SK-N-SH treated with all-trans-retinoic acid at 6 μM for 48 hours (cell line): ENCODE measurements around the gene LTBP4.

Experiments
- ATAC-seq: fragments of 200-7000 bp; cut with Tn5 transposase; 3 replicates; pipeline ENCODE4 v1.9.1; 2020; ENCODE audit warnings: mild to moderate bottlenecking, moderate library complexity
- ARNTL ChIP-seq: fragments of 450-650 bp; formaldehyde crosslinking; IDR thresholded peaks from 2 replicates; pipeline ENCODE4 v1.5.0; 2020; ENCODE audit warnings: low read depth, mild to moderate bottlenecking, moderate library complexity, borderline replicate concordance
- BACH2 ChIP-seq: fragments of 250-450 bp; sonication (Bioruptor Pico); IDR thresholded peaks from 2 replicates; pipeline ENCODE4 v1.9.0; 2021; ENCODE audit warnings: mild to moderate bottlenecking, borderline replicate concordance
- CSDC2 ChIP-seq: fragments of 250-450 bp; sonication (Bioruptor Pico); IDR thresholded peaks from 2 replicates; pipeline ENCODE4 v1.5.0; 2020; ENCODE audit warnings: mild to moderate bottlenecking, moderate library complexity
- ESRRG ChIP-seq: fragments of 250-450 bp; sonication (Bioruptor Pico); IDR thresholded peaks from 2 replicates; pipeline ENCODE4 v1.6.1; 2021; ENCODE audit warnings: mild to moderate bottlenecking
- GLIS3 ChIP-seq: fragments of 250-450 bp; sonication (Bioruptor Pico); IDR thresholded peaks from 2 replicates; pipeline ENCODE4 v1.5.0; 2020; ENCODE audit warnings: mild to moderate bottlenecking, moderate library complexity
- ISL1 ChIP-seq: fragments of 250-450 bp; sonication (Bioruptor Pico); IDR thresholded peaks from 2 replicates; pipeline ENCODE4 v2.1.2; 2022; ENCODE audit warnings: mild to moderate bottlenecking, moderate library complexity
- OSR1 ChIP-seq: fragments of 250-450 bp; sonication (Bioruptor Pico); IDR thresholded peaks from 2 replicates; pipeline ENCODE4 v1.8.0; 2022; ENCODE audit warnings: moderate library complexity, mild to moderate bottlenecking, inconsistent platforms
- PPARA ChIP-seq: fragments of 250-450 bp; sonication (Bioruptor Pico); IDR thresholded peaks from 2 replicates; pipeline ENCODE4 v1.5.0; 2020; ENCODE audit warnings: mild to moderate bottlenecking, borderline replicate concordance
- SNAI2 ChIP-seq: fragments of 250-450 bp; sonication (Bioruptor Pico); IDR thresholded peaks from 2 replicates; pipeline ENCODE4 v1.5.0; 2020; ENCODE audit warnings: mild to moderate bottlenecking, moderate library complexity
- TCF4 ChIP-seq: fragments of 250-450 bp; sonication (Bioruptor Pico); IDR thresholded peaks from 2 replicates; pipeline ENCODE4 v1.8.0; 2021; ENCODE audit warnings: mild to moderate bottlenecking, moderate library complexity, borderline replicate concordance
- TOX ChIP-seq: fragments of 250-450 bp; sonication (Bioruptor Pico); IDR thresholded peaks from 2 replicates; pipeline ENCODE4 v1.8.0; 2021; ENCODE audit warnings: mild to moderate bottlenecking, moderate library complexity, borderline replicate concordance
- ZC3H10 ChIP-seq: fragments of 250-450 bp; sonication (Bioruptor Pico); IDR thresholded peaks from 2 replicates; pipeline ENCODE4 v1.5.1; 2021; ENCODE audit warnings: mild to moderate bottlenecking, moderate library complexity
- ZFP3 ChIP-seq: fragments of 250-450 bp; sonication (Bioruptor Pico); IDR thresholded peaks from 2 replicates; pipeline ENCODE4 v1.5.0; 2020; ENCODE audit warnings: mild to moderate bottlenecking, moderate library complexity
- ZFP30 ChIP-seq: fragments of 450-650 bp; formaldehyde crosslinking; IDR thresholded peaks from 2 replicates; pipeline ENCODE4 v1.5.0; 2022; ENCODE audit warnings: mild to moderate bottlenecking, moderate library complexity
- ZNF70 ChIP-seq: fragments of 450-650 bp; formaldehyde crosslinking; IDR thresholded peaks from 2 replicates; pipeline ENCODE4 v1.5.0; 2020; ENCODE audit warnings: mild to moderate bottlenecking, moderate library complexity
- ZNF8 ChIP-seq: fragments of 450-650 bp; formaldehyde crosslinking; IDR thresholded peaks from 2 replicates; pipeline ENCODE4 v1.5.0; 2020; ENCODE audit warnings: mild to moderate bottlenecking, moderate library complexity
- TF ChIP-seq, protein P1 (sequence below): fragments of 250-450 bp; sonication (Bioruptor Pico); IDR thresholded peaks from 2 replicates; pipeline ENCODE4 v1.8.0; 2020; ENCODE audit warnings: mild to moderate bottlenecking, moderate library complexity, borderline replicate concordance
- TF ChIP-seq, protein P2 (sequence below): fragments of 250-450 bp; sonication (Bioruptor Pico); IDR thresholded peaks from 2 replicates; pipeline ENCODE4 v1.5.0; 2020; ENCODE audit warnings: mild to moderate bottlenecking, moderate library complexity
- TF ChIP-seq, protein P3 (sequence below): fragments of 250-450 bp; sonication (Bioruptor Pico); IDR thresholded peaks from 2 replicates; pipeline ENCODE4 v1.8.0; 2021; ENCODE audit warnings: low read depth, mild to moderate bottlenecking, moderate library complexity, borderline replicate concordance
- TF ChIP-seq, protein P4 (sequence below): fragments of 250-450 bp; sonication (Bioruptor Pico); IDR thresholded peaks from 2 replicates; pipeline ENCODE4 v1.5.1; 2020; ENCODE audit warnings: low read depth, mild to moderate bottlenecking, moderate library complexity
- TF ChIP-seq, protein P5 (sequence below): fragments of 250-450 bp; sonication (Bioruptor Pico); IDR thresholded peaks from 2 replicates; pipeline ENCODE4 v1.5.1; 2021; ENCODE audit warnings: mild to moderate bottlenecking, moderate library complexity

Gene LTBP4

DNA sequence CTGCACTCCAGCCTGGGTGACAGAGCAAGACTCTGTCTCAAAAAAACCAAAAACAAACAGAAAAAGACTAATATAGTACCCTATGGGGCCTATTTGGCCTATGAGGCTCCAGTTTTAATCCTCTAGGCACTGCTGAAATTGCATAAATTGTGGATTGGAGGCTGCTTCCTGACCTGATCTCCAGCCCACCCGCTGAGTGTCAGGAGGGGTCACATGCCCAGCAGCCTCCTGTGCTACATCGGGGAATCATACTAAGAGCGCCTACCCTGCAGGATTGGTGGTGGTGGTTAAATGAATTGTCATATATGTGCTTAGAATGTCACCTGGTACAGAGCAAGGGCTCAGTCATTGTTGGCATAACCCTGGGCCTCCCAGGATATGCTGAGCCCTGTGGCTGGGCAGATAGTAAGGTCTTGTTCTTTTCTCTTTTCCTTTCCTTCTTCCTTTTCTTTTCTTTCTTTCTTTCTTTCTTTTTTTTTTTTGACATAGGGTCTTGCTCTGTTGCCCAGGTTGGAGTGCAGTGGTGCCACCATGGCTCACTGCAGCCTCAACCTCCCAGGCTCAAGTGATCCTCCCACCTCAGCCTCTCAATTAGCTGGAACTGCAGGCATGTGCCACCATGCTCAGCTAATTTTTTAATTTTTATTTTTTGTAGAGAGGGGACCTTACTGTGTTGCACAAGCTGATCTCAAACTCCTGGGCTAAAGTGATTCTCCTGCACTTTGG is 31.3 kb downstream of the LTBP4 start:
- TF ChIP-seq PPARA (no peak), ARNTL (no peak), ZFP3 (CRISPR knock-in tag) (no peak), ISL1 (CRISPR knock-in tag) (no peak), ZC3H10 (no peak), SNAI2 (CRISPR knock-in tag) (no peak), ESRRG (CRISPR knock-in tag) (no peak), ZFP30 (CRISPR knock-in tag) (no peak), ZNF8 (no peak), ZNF70 (no peak), TOX (CRISPR knock-in tag) (no peak), GLIS3 (no peak), TCF4 (CRISPR knock-in tag) (no peak), OSR1 (CRISPR knock-in tag) (no peak)
- TF ChIP-seq, protein P1, sequence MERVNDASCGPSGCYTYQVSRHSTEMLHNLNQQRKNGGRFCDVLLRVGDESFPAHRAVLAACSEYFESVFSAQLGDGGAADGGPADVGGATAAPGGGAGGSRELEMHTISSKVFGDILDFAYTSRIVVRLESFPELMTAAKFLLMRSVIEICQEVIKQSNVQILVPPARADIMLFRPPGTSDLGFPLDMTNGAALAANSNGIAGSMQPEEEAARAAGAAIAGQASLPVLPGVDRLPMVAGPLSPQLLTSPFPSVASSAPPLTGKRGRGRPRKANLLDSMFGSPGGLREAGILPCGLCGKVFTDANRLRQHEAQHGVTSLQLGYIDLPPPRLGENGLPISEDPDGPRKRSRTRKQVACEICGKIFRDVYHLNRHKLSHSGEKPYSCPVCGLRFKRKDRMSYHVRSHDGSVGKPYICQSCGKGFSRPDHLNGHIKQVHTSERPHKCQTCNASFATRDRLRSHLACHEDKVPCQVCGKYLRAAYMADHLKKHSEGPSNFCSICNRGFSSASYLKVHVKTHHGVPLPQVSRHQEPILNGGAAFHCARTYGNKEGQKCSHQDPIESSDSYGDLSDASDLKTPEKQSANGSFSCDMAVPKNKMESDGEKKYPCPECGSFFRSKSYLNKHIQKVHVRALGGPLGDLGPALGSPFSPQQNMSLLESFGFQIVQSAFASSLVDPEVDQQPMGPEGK: no peak
- TF ChIP-seq, protein P2, sequence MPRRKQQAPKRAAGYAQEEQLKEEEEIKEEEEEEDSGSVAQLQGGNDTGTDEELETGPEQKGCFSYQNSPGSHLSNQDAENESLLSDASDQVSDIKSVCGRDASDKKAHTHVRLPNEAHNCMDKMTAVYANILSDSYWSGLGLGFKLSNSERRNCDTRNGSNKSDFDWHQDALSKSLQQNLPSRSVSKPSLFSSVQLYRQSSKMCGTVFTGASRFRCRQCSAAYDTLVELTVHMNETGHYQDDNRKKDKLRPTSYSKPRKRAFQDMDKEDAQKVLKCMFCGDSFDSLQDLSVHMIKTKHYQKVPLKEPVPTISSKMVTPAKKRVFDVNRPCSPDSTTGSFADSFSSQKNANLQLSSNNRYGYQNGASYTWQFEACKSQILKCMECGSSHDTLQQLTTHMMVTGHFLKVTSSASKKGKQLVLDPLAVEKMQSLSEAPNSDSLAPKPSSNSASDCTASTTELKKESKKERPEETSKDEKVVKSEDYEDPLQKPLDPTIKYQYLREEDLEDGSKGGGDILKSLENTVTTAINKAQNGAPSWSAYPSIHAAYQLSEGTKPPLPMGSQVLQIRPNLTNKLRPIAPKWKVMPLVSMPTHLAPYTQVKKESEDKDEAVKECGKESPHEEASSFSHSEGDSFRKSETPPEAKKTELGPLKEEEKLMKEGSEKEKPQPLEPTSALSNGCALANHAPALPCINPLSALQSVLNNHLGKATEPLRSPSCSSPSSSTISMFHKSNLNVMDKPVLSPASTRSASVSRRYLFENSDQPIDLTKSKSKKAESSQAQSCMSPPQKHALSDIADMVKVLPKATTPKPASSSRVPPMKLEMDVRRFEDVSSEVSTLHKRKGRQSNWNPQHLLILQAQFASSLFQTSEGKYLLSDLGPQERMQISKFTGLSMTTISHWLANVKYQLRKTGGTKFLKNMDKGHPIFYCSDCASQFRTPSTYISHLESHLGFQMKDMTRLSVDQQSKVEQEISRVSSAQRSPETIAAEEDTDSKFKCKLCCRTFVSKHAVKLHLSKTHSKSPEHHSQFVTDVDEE (CRISPR knock-in tag): no peak
- TF ChIP-seq, protein P3, sequence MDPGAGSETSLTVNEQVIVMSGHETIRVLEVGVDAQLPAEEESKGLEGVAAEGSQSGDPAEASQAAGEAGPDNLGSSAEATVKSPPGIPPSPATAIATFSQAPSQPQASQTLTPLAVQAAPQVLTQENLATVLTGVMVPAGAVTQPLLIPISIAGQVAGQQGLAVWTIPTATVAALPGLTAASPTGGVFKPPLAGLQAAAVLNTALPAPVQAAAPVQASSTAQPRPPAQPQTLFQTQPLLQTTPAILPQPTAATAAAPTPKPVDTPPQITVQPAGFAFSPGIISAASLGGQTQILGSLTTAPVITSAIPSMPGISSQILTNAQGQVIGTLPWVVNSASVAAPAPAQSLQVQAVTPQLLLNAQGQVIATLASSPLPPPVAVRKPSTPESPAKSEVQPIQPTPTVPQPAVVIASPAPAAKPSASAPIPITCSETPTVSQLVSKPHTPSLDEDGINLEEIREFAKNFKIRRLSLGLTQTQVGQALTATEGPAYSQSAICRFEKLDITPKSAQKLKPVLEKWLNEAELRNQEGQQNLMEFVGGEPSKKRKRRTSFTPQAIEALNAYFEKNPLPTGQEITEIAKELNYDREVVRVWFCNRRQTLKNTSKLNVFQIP (CRISPR knock-in tag): no peak
- ATAC-seq: no peak

DNA sequence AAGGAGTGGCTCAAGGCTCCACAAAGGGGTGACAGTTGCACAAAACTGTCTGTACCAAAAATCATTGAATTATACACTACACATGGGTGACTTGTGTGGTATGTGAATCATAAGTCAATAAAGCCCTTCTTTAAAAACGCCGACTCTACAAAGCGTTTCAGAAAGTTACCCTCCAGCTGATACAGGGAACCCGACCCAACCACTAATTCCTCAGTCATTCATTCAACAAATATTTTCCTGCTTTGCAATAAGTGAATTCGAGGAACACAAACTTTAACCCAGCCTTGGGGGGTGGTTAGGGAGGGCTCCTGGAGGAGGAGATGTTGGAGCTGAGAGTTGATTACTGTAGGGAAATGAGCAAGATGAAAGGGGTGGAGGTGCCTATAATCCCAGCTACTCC is 32.0 kb downstream of the LTBP4 start:
- ATAC-seq: no peak
- no peak for TF ChIP-seq BACH2
- TF ChIP-seq ZNF8: no peak
- TF ChIP-seq TCF4 (CRISPR knock-in tag): no peak
- TF ChIP-seq TOX (CRISPR knock-in tag): no peak
- TF ChIP-seq ZNF70: no peak
- TF ChIP-seq, protein P1: no peak
- TF ChIP-seq, protein P2 (CRISPR knock-in tag): no peak
- no peak for TF ChIP-seq ESRRG (CRISPR knock-in tag)
- TF ChIP-seq, protein P3 (CRISPR knock-in tag): no peak
- TF ChIP-seq PPARA: no peak
- TF ChIP-seq, protein P4, sequence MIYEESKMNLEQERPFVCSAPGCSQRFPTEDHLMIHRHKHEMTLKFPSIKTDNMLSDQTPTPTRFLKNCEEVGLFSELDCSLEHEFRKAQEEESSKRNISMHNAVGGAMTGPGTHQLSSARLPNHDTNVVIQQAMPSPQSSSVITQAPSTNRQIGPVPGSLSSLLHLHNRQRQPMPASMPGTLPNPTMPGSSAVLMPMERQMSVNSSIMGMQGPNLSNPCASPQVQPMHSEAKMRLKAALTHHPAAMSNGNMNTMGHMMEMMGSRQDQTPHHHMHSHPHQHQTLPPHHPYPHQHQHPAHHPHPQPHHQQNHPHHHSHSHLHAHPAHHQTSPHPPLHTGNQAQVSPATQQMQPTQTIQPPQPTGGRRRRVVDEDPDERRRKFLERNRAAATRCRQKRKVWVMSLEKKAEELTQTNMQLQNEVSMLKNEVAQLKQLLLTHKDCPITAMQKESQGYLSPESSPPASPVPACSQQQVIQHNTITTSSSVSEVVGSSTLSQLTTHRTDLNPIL (CRISPR knock-in tag): no peak
- TF ChIP-seq CSDC2 (CRISPR knock-in tag): no peak
- TF ChIP-seq ZC3H10: no peak
- TF ChIP-seq OSR1 (CRISPR knock-in tag): no peak
- TF ChIP-seq GLIS3: no peak
- TF ChIP-seq, protein P5, sequence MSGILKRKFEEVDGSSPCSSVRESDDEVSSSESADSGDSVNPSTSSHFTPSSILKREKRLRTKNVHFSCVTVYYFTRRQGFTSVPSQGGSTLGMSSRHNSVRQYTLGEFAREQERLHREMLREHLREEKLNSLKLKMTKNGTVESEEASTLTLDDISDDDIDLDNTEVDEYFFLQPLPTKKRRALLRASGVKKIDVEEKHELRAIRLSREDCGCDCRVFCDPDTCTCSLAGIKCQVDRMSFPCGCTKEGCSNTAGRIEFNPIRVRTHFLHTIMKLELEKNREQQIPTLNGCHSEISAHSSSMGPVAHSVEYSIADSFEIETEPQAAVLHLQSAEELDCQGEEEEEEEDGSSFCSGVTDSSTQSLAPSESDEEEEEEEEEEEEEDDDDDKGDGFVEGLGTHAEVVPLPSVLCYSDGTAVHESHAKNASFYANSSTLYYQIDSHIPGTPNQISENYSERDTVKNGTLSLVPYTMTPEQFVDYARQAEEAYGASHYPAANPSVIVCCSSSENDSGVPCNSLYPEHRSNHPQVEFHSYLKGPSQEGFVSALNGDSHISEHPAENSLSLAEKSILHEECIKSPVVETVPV: no peak
- TF ChIP-seq ZFP30 (CRISPR knock-in tag): no peak
- no peak for TF ChIP-seq SNAI2 (CRISPR knock-in tag)
- no peak for TF ChIP-seq ZFP3 (CRISPR knock-in tag)
